Measurements from ENCODE around the gene ARHGAP28.

ARHGAP28 gene

GRCh38 chr18:6729247-6730091 lies at the start of gene ARHGAP28:
Gene ARHGAP28 (plus strand): TSS chr18:6729716. CDS start chr18:6729822, 106 bp downstream.
- peak; percentile 99 for DNase-seq (ENCODE audit: low spot score)

GRCh38 chr18:6681331-6681875 lies 48.1 kb upstream of the ARHGAP28 start:
- no peak for FAIRE-seq
- DNase-seq (ENCODE audit: low spot score) = no peak

More at GRCh38 chr18:6729247-6730091, at the start of gene ARHGAP28:
- peak; percentile 99 for FAIRE-seq

DNA sequence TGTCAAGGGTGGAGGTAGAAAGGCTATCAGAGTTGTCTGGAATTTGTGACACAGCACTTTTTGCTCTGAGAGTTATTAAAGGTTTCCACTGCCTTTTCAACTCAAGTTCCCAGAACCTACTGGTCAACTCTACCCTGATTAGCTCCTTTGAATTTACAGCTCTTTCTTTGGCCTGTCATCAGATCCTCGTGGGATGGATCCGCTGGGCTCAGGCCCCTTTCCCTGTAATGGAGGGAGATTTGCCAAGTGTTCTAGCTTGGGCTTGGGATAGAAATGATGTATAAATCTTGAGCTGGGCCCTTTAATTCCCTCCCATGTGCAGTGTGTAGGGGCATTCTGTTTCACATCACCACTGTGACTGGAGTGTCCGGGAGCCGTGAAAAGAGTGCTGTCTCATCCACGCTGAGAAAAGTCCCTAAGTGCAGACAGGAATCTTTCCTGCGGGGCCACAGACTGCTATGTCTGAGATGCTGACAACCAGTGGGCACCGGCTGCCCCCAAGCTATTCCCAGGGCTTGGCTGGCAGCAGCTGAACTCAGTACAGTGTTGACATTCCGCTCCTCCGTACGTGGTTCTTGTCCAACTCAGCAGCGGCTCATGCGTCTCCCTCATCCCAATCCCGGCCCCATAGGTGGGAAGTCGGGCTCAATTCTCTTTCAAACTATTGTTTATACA lies 46.9 kb upstream of the ARHGAP28 start:
- FAIRE-seq (no peak), DNase-seq (ENCODE audit: low spot score) (peak; percentile 50)

GRCh38 chr18:6683112-6683876 lies 46.2 kb upstream of the ARHGAP28 start:
- FAIRE-seq (peak; percentile 99), DNase-seq (ENCODE audit: low spot score) (peak; percentile 96)

DNA sequence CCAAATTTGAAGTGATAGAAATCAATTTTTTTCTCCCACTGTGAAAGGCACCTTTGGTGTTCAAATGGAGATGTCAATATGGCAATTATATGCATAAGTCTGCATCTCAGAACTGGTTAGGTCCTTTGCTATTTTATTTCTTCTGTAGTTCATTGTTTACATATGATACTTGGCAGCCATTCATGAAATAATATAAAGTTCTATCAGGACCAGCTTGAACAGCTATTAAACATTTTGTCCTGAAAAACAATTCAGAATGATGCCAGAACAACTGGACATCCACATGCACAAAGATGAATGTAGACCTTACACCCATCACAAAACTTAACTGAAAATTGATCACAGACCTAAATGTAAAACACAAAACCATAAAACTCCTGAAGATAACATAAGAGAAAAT lies 41.8 kb upstream of the ARHGAP28 start:
- FAIRE-seq = no peak
- no peak for DNase-seq (ENCODE audit: low spot score)

DNA sequence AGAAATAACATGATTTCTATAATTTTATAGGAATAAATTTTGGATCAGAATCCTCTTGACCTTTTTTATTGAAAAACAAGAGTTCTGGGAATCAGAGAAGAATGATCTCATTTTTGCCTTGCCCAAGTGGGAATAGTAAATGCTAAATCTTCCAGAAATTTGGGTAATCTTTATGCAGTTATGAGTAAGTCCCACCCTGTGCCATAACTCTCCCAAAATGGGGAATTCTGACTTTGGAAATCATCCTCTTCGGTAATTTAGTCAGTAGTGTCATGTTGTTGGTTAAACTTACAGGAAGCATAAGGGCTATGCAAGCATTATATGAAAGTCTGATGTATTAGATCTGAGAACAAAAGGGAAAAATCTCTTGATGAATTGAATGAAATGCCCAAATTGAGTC lies 20.6 kb upstream of the ARHGAP28 start:
- DNase-seq (ENCODE audit: low spot score) (no peak), FAIRE-seq (no peak)

DNA sequence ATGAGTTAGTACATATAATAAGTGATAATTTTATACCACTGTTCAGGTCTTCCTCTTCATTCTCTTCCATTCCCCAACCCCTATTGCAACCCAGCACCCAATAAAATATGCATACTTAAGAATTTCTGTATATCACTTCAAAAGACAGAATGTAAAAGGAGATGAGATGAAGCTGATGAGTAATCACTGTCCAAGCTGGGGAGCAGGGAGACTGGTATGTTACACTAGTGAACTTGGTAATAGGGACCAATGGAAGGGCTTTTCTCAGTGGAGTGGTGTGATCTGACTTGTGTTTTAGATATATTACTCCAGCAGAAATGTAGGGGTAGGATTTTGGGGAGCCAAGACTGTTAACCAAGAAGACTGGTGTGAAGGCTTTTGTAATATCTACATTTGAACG lies 18.0 kb upstream of the ARHGAP28 start:
- DNase-seq (ENCODE audit: low spot score) (no peak), FAIRE-seq (no peak)

DNA sequence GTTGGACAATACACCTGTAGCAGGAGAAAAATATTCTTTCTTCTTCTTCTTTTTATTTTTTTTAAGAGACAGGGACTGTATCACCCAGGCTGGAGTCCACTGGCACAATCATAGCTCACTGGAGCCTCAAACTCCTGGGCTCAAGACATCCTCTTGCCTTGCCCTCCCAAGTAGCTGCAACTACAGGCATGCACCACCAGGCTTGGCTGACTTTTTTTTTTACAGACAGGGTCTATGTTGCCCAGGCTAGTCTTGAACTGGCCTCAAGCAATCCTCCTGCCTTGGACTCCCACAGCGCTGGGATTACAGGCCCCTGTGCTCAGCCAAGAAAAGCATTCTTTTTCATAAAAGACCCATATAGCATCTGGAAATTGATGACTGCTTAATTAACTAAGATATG lies 17.1 kb upstream of the ARHGAP28 start:
- peak; percentile 50 for FAIRE-seq
- DNase-seq (ENCODE audit: low spot score) = no peak

DNA sequence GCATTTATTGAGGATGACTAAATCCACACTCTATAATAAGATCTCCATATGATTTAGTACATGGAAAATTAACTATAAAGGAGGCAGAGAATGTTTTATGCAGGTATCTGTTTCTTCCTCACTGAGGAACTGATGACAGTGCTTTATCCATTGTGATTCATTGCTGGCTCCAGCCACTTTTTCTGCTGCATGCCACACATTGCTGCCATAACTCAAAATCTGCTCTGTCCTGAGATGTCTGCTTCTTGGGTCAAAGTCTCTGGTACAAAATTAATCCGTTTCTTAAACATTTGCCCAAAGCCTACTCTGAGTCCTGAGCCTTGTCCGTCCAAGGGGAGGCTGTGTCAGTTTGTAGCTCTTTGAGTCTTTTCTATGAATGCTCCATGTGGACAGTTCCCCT lies 15.5 kb upstream of the ARHGAP28 start:
- DNase-seq (ENCODE audit: low spot score) (no peak), FAIRE-seq (no peak)

DNA sequence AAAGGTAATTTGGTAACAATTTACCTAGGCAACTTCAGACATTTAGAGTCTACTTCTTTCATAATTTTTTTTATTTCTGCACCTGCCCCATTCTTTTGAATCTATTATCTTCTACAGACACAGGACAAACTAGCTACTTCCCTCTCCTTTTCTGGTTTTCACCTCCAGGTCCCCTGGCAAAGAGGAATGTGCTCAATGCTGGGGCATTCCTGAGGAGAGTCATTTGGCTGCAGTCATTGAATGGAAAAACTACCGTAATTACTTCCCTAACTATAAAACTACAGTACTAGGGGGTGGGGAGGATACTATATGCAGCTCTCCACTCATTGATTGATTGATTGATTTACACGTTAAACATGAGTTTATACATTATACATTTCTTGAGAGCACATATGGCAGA lies 11.2 kb upstream of the ARHGAP28 start:
- peak; percentile 55 for DNase-seq (ENCODE audit: low spot score)
- no peak for FAIRE-seq

DNA sequence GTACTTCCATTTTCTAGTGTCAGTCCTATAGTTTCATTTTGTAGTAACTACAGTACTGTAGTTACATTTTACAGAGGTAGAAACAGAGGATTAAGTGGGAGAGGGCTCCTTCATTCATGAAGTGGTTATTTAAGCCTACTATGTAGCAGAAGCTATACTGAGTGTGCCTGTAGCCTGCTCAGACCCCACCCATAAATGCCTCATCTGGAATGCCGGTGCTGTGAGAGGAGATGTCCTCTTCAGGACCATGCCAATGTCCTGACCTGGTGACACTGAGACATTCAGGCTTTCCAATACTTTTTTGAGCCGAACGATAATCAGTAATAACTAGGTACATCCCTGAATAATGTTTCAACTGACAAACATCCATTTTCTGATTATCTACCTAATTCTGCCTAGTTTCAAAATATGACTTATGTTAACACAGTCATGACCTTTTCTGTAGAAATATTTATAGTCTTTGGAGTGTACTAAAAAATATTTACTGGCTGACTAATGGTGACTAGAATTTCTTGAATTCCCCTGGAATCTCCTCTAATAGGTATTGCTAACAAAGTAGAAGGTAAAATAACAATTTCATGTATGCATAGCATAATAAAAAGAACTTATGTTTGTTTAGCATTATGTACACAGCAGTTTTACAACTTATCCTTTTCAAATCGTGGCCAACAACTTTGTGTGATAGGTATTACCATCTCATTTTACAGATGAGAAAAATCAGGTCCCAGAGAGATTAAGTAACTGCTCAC lies 10.2 kb upstream of the ARHGAP28 start:
- no peak for DNase-seq (ENCODE audit: low spot score)
- FAIRE-seq = peak; percentile 96

GRCh38 chr18:6719910-6720683 lies 9.4 kb upstream of the ARHGAP28 start:
- FAIRE-seq = peak; percentile 95
- no peak for DNase-seq (ENCODE audit: low spot score)

- DNase-seq (ENCODE audit: low spot score) (no peak), FAIRE-seq (no peak)
Measured at GRCh38 chr18:6721755-6722154, 7.8 kb upstream of the ARHGAP28 start.

DNA sequence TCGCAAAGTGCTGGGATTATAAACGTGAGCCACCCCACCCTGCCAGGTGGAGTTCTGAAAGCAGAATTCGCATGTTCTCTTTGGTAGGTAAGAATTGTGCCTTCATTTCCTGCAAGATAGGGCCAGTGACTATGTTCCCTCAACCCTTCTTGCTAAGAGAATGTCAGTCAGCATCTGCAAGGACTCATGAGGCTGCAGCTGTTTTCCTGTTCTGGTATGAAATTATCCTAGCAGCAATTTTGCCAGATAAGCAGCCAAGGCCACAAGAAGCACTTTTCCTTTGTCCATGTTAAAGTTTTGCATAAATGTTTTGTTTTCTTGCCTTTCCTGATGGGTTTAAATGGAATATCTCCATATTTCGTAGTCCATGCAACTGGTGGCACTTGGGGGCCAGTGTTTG lies 6.8 kb upstream of the ARHGAP28 start:
- no peak for FAIRE-seq

DNA sequence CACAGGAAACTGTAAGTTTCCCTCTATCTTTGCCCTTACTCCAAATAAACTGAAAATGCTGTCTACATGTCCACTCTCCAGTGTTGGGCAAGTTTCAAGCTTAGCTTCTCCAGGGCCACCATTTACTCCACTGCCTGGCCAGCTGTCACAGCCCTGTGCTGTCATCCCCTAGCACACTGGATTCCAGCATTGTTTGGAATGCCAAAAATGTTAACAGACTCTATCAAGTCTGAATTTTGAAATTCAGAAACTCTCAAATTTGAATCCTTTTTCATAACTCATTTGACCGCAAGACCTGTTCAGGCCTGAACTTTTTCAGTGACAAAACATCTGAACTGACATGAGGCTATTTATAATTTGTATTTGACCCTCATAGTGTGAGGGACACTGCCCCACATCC lies 5.2 kb upstream of the ARHGAP28 start:
- DNase-seq (ENCODE audit: low spot score) (no peak), FAIRE-seq (no peak)

More for the DNA sequence above, 6.8 kb upstream of the ARHGAP28 start:
- DNase-seq (ENCODE audit: low spot score) = no peak

DNA sequence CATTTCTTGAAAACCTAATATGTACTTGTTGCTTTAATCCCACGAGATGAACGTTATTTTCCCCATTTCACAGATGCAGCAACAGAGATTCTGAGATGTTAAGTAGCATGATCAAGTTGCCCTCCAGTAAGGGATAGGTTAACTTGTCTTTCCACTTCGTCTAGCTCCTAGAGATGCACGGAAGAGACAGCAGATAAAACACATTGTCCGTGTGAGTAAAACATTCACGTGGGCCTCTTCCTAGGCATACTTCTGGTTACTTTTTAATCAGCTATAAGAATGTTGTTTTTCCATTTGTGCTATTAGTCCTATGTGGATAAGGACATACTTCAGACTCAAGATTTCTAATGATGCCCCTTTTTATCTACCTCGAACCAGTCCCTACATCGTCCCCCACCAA lies 1.2 kb upstream of the ARHGAP28 start:
- FAIRE-seq (peak; percentile 17), DNase-seq (ENCODE audit: low spot score) (no peak)

DNA sequence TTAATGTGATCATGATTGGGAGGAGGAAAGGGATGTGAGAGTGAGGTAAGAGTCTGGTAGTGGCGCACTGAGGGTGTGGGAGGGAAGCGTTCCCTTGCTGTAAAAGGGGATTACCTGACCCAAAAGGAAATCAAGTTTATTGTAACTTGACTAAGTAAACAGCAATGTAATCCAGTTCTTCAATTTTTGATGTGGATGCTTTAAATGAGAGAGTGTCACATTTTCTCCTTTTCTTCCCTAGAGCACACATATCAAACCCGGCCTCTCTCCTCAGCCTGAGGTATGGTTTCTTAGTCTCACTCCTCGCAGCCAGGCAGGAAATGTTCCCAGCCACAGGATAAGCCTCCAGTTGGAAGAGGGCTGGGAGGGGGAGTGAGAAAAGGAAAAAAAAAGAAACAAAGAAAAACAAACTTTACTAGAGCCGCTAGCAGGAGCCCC lies 688 bp upstream of the ARHGAP28 start:
- FAIRE-seq = no peak

GRCh38 chr18:6730416-6731221 lies 1.1 kb downstream of the ARHGAP28 start:
- peak; percentile 55 for FAIRE-seq
- DNase-seq (ENCODE audit: low spot score) = no peak

More for the DNA sequence above, 688 bp upstream of the ARHGAP28 start:
- no peak for DNase-seq (ENCODE audit: low spot score)

DNA sequence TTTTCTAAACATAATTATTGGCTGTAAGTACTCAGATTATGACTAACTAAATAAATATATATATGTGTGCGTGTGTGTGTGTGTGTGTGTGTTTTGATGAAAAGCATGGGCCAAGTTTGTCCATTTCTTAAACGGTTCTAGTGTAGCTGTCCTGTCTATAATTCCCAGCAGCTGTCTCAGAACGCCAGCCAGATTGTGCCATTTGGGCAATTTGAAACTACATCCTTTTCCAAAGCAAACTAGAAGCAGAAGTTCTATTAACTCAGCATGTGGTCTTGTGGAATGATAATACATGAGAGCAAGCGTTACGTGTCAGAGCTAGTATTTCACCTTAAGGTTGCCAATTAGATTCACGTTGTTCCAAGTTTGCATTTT lies 1.7 kb downstream of the ARHGAP28 start:
- FAIRE-seq = no peak
- DNase-seq (ENCODE audit: low spot score) = no peak

Measured in urothelium cell line (cell line).